Caco-2 (cell line): ENCODE data around the gene AWAT2. TPM values are rescaled to one million over a fixed set of nuclear protein-coding genes. Genes with fewer than 3 reads are reported as not detected.
A peak's percentile ranks its signal among the peaks of the same experiment; 100 is the strongest.

Experiments used
- BruUV-seq: library from RNA; stranded (reverse); fragments of 400-500 nt; replicated peaks from 2 replicates; lab custom pipeline; 2021; lab: Mats Ljungman, UMichigan
- CTCF ChIA-PET: fragments of 300-600 bp; sonication (Branson Sonifier 250); formaldehyde crosslinking; loops from one replicate; lab custom pipeline; 2022; ENCODE audit warnings: antibody characterized with exemption; lab: Charles Lee
- POLR2A ChIA-PET: fragments of 300-600 bp; sonication (Branson Sonifier 250); formaldehyde crosslinking; loops from one replicate; lab custom pipeline; 2022; ENCODE audit warnings: antibody characterized with exemption; lab: Charles Lee
- DNase-seq, 2 experiments: peaks; one replicate each; pipeline versions ENCODE4 v3.0.0 to v3.0.0-alpha.2; 2020 to 2022
- H3K27me3 ChIP-seq: replicated peaks from 2 replicates; pipeline ENCODE4 v1.6.0; 2011; ENCODE audit warnings: low read length; ENCODE audit not compliant: control insufficient read depth, insufficient read depth
- H3K36me3 ChIP-seq: 2 replicates; pipeline ENCODE4 v1.5.1; 2011; ENCODE audit warnings: low read length; ENCODE audit not compliant: control insufficient read depth, insufficient read depth
- H3K4me1 ChIP-seq: fragments of 250-450 bp; sonication (Bioruptor Pico); 2 replicates; pipeline ENCODE4 v1.5.1; 2020; ENCODE audit warnings: mild to moderate bottlenecking
- H3K4me3 ChIP-seq: 2 replicates; pipeline ENCODE4 v1.5.1; 2011; ENCODE audit warnings: low read depth, mild to moderate bottlenecking, control low read depth, low read length
- H3K9me3 ChIP-seq: fragments of 250-450 bp; sonication (Bioruptor Pico); 2 replicates; pipeline ENCODE4 v1.5.1; 2020; ENCODE audit warnings: mild to moderate bottlenecking, moderate library complexity
- H3K27ac Mint-ChIP-seq: one replicate; pipeline ENCODE4 v1.8.0; 2022; ENCODE audit warnings: mixed read lengths; ENCODE audit not compliant: unreplicated experiment
- H3K27me3 Mint-ChIP-seq: one replicate; pipeline ENCODE4 v1.8.0; 2022; ENCODE audit warnings: mixed read lengths; ENCODE audit not compliant: insufficient read depth, unreplicated experiment
- H3K36me3 Mint-ChIP-seq: one replicate; pipeline ENCODE4 v1.8.0; 2022; ENCODE audit warnings: mild to moderate bottlenecking, mixed read lengths; ENCODE audit not compliant: insufficient read depth, unreplicated experiment
- H3K4me1 Mint-ChIP-seq: one replicate; pipeline ENCODE4 v1.8.0; 2022; ENCODE audit warnings: low read depth, mixed read lengths; ENCODE audit not compliant: unreplicated experiment
- H3K4me3 Mint-ChIP-seq: one replicate; pipeline ENCODE4 v1.8.0; 2022; ENCODE audit warnings: mild to moderate bottlenecking, moderate library complexity, mixed read lengths; ENCODE audit not compliant: unreplicated experiment
- H3K9me3 Mint-ChIP-seq: one replicate; pipeline ENCODE4 v1.8.0; 2022; ENCODE audit warnings: mixed read lengths; ENCODE audit not compliant: unreplicated experiment
- intact Hi-C: fragments of 100-400 bp; cut with micrococcal nuclease; formaldehyde crosslinking; loops from one replicate; pipeline ENCODE4 v1.10.0; 2022; ENCODE audit not compliant: unreplicated experiment
- total RNA-seq: library from RNA; stranded (reverse); gene quantifications from 2 replicates; pipeline ENCODE4 v1.2.3, GENCODE V29; 2022
- TF ChIP-seq, protein P1 (sequence below), 2 experiments: fragments of 200-600 bp in 1 of 2; IDR thresholded peaks; 1 replicate in 1 of 2; 2 replicates in 1 of 2; pipeline versions ENCODE4 v1.5.1 to v1.8.0; 2011 to 2022; ENCODE audit warnings: antibody characterized with exemption in 1 of 2, control low read depth in 1 of 2, inconsistent platforms in 1 of 2, low read depth in 1 of 2, low read length in 1 of 2, mild to moderate bottlenecking in 1 of 2, moderate library complexity in 1 of 2; ENCODE audit not compliant: insufficient read depth in 1 of 2, severe bottlenecking in 1 of 2, unreplicated experiment in 1 of 2

Gene AWAT2
- total RNA-seq, 1 experiment from 2014 or later, result not detected

DNA sequence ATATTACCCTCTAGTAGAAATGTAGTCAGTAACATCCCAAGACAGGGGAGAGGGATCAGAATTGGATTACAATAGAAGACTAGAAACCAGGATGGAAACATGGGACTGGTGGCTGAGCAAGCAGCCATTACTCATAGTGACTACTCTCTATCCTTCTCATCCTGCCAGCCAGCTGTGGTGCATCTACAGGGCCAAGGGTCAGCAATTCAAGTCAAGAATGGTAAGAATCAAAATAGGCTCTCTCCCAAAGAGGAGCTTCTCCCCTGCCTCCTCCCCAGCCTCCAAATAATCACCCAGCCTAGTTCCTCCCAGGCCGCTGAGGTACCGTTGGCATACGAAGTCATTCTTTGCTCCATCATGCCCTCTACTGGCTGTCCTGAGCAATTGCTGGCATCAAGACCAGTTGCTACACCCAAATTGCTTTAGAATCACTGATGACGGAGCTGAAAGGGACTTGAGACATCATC, 19.4 kb downstream of the AWAT2 start:
- ChIA-PET POLR2A (no interaction called here), CTCF (interaction anchor here (0.6 to 1.1 kb wide), 4 partner anchors 10 to 190 kb away, joined by 3 to 5 read pairs (median 4); partner anchors contain the start of gene IGBP1)
- H3K27me3 ChIP-seq, result no peaks in the 10 kb centered on the region
- no peaks in the 10 kb centered on the region for H3K36me3 ChIP-seq
- H3K4me1 ChIP-seq, result no peaks in the 10 kb centered on the region
- intact Hi-C loops, result loop anchor here (1.0 to 5.0 kb wide), 2 partner anchors 67 to 537 kb away; no protein-coding TSS in a partner anchor
- no peak overlapping the region for H3K4me3 ChIP-seq
- Mint-ChIP-seq H3K4me1 (no peaks in the 10 kb centered on the region), H3K9me3 (no peaks in the 10 kb centered on the region), H3K27ac (no peak overlapping the region), H3K4me3 (no peak overlapping the region), H3K36me3 (no peaks in the 10 kb centered on the region), H3K27me3 (no peaks in the 10 kb centered on the region)
- BruUV-seq, result no TSS peak
- TF ChIP-seq, protein P1, sequence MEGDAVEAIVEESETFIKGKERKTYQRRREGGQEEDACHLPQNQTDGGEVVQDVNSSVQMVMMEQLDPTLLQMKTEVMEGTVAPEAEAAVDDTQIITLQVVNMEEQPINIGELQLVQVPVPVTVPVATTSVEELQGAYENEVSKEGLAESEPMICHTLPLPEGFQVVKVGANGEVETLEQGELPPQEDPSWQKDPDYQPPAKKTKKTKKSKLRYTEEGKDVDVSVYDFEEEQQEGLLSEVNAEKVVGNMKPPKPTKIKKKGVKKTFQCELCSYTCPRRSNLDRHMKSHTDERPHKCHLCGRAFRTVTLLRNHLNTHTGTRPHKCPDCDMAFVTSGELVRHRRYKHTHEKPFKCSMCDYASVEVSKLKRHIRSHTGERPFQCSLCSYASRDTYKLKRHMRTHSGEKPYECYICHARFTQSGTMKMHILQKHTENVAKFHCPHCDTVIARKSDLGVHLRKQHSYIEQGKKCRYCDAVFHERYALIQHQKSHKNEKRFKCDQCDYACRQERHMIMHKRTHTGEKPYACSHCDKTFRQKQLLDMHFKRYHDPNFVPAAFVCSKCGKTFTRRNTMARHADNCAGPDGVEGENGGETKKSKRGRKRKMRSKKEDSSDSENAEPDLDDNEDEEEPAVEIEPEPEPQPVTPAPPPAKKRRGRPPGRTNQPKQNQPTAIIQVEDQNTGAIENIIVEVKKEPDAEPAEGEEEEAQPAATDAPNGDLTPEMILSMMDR (IDR thresholded peaks at IDR 0.05; ENCODE audit: insufficient read depth in 1 of 2, low read depth in 1 of 2, low read length in 1 of 2, severe bottlenecking in 1 of 2, unreplicated experiment in 1 of 2), result peak; percentile 50 to 62
- peak in 1 of 2 experiments; percentile 53 for DNase-seq
- H3K9me3 ChIP-seq, result no peaks in the 10 kb centered on the region

DNA sequence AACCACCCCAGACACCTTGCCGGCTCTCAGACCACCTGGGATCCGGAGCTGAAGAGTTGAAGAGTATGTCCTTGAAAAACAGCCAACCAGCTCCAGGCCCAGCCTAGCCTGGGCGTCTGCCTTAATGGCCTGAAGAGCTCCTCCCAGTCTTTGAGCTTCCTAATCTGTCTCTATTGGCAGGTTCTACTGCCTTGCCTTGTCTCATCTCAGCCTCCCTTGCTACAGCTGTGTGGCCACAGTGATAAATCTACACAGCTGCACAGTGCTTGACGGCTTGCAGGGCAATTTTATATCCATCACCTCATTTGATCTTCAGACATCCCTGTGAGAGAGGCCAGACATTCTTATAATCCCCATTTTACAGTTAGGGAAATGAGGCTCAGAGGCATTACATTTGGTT, 19.9 kb downstream of the AWAT2 start:
- Mint-ChIP-seq H3K4me1 (no peaks in the 10 kb centered on the region), H3K9me3 (no peaks in the 10 kb centered on the region), H3K36me3 (no peaks in the 10 kb centered on the region), H3K27ac (no peak overlapping the region), H3K27me3 (no peaks in the 10 kb centered on the region), H3K4me3 (no peak overlapping the region)
- ChIA-PET CTCF (interaction anchor here (0.6 kb wide), 1 partner anchor 191 kb away, joined by 4 read pairs; no protein-coding TSS in a partner anchor), POLR2A (interaction anchor here (0.5 kb wide), 1 partner anchor 294 kb away, joined by 8 read pairs; no protein-coding TSS in a partner anchor)
- BruUV-seq, result no TSS peak
- no peaks in the 10 kb centered on the region for H3K36me3 ChIP-seq
- no peaks in the 10 kb centered on the region for H3K27me3 ChIP-seq
- H3K4me1 ChIP-seq, result no peaks in the 10 kb centered on the region
- no peak overlapping the region for H3K4me3 ChIP-seq
- no peak for DNase-seq
- no peaks in the 10 kb centered on the region for H3K9me3 ChIP-seq
- intact Hi-C loops, result loop anchor here (1.0 to 5.0 kb wide), 2 partner anchors 67 to 537 kb away; no protein-coding TSS in a partner anchor
- TF ChIP-seq, protein P1 (IDR thresholded peaks at IDR 0.05; ENCODE audit: insufficient read depth in 1 of 2, low read depth in 1 of 2, low read length in 1 of 2, severe bottlenecking in 1 of 2, unreplicated experiment in 1 of 2), result no peak

DNA sequence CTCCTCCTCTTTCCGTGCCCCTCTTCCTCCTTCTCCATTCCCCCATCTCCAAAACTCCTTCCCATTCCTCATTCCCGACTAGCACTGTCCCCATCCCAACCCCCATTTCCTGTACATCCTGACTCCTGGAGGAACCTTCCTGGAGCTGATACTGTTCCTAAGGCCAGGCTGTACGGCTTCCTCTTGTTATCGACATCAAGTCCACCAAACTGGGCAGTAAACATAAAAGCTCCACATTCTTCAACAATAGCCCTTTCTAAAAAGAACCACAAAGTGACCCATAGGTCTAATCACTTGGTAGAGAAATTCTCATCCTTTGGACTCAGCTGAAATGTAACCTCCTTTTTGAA, 22.9 kb downstream of the AWAT2 start:
- Histone ChIP-seq H3K4me3 (no peak overlapping the region), H3K9me3 (no peaks in the 10 kb centered on the region), H3K27me3 (no peaks in the 10 kb centered on the region), H3K36me3 (no peaks in the 10 kb centered on the region), H3K4me1 (no peaks in the 10 kb centered on the region)
- no peaks in the 10 kb centered on the region for H3K36me3 Mint-ChIP-seq
- no peaks in the 10 kb centered on the region for H3K4me1 Mint-ChIP-seq
- ChIA-PET CTCF (no interaction called here), POLR2A (no interaction called here)
- H3K4me3 Mint-ChIP-seq, result no peak overlapping the region
- intact Hi-C loops, result no loop called here
- no TSS peak for BruUV-seq
- DNase-seq, result no peak
- H3K27ac Mint-ChIP-seq, result no peak overlapping the region
- no peaks in the 10 kb centered on the region for H3K27me3 Mint-ChIP-seq
- TF ChIP-seq, protein P1 (IDR thresholded peaks at IDR 0.05; ENCODE audit: insufficient read depth in 1 of 2, low read depth in 1 of 2, low read length in 1 of 2, severe bottlenecking in 1 of 2, unreplicated experiment in 1 of 2), result no peak
- H3K9me3 Mint-ChIP-seq, result no peaks in the 10 kb centered on the region
